B cell (primary cell): ENCODE data around the gene MYG1. TPM values are rescaled to one million over a fixed set of nuclear protein-coding genes. Genes with fewer than 3 reads are reported as not detected.

ENCODE experiments used
- ATAC-seq: fragments of 200-7000 bp; cut with Tn5 transposase; one replicate; pipeline ENCODE4 v1.10.0; 2021; ENCODE audit warnings: low read depth, mild to moderate bottlenecking, moderate number of reproducible peaks, moderate library complexity
- CTCF ChIA-PET: fragments of 350-600 bp; sonication (Branson Sonifier 250); formaldehyde crosslinking; loops from one replicate; lab custom pipeline; 2021; ENCODE audit warnings: antibody characterized with exemption, inconsistent platforms; lab: Charles Lee
- POLR2A ChIA-PET: fragments of 350-600 bp; sonication (Branson Sonifier 250); formaldehyde crosslinking; loops from one replicate; lab custom pipeline; 2021; ENCODE audit warnings: antibody characterized with exemption; lab: Charles Lee
- DNase-seq: peaks from one replicate; pipeline ENCODE4 v3.0.0; 2013
- H2AFZ ChIP-seq: 2 replicates; pipeline ENCODE4 v1.6.1; 2012; ENCODE audit warnings: mild to moderate bottlenecking, low read depth, low read length; ENCODE audit not compliant: insufficient read depth, poor library complexity, severe bottlenecking
- H3K27ac ChIP-seq, 2 donors: 1 replicate in 1 of 2; 2 replicates in 1 of 2; pipeline ENCODE4 v1.5.1; 2012 to 2013; ENCODE audit warnings: low read length in 2 of 2, mild to moderate bottlenecking in 2 of 2, moderate library complexity in 1 of 2
- H3K27me3 ChIP-seq, 4 experiments: fragments of 200-600 bp in 1 of 4; sonication (generic) in 1 of 4; replicated peaks in 1 of 4; 1 replicate in 2 of 4; 2 replicates in 2 of 4; pipeline versions ENCODE4 v1.6.1 to v1.7.0; 2013 to 2016; ENCODE audit warnings: low read length in 3 of 4, mild to moderate bottlenecking in 2 of 4, mixed read lengths in 1 of 4, moderate library complexity in 1 of 4; ENCODE audit not compliant: insufficient read depth in 4 of 4, control insufficient read depth in 3 of 4; ENCODE audit errors: control extremely low read depth in 1 of 4
- H3K36me3 ChIP-seq, 2 experiments: replicated peaks in 1 of 2; 1 replicate in 1 of 2; 2 replicates in 1 of 2; pipeline versions ENCODE4 v1.6.1 to v1.7.1; 2013; ENCODE audit warnings: low read length in 1 of 2; ENCODE audit not compliant: insufficient read depth in 2 of 2, control insufficient read depth in 1 of 2; ENCODE audit errors: control extremely low read depth in 1 of 2, extremely low read depth in 1 of 2
- H3K4me1 ChIP-seq, 2 donors: fragments of 200-600 bp in 1 of 2; sonication (generic) in 1 of 2; 1 replicate in 1 of 2; 2 replicates in 1 of 2; pipeline versions ENCODE4 v1.5.1 to v1.6.1; 2013 to 2017; ENCODE audit warnings: low read length in 2 of 2; ENCODE audit not compliant: control insufficient read depth in 2 of 2, insufficient read depth in 2 of 2
- H3K4me2 ChIP-seq: replicated peaks from 2 replicates; pipeline ENCODE3; 2012; ENCODE audit warnings: mild to moderate bottlenecking, low read depth, low read length; ENCODE audit not compliant: poor library complexity, severe bottlenecking
- H3K4me3 ChIP-seq, 5 experiments: fragments of 200-600 bp in 1 of 5; sonication (generic) in 1 of 5; 1 replicate in 3 of 5; 2 replicates in 2 of 5; pipeline versions ENCODE4 v1.5.1 to v1.7.0; 2011 to 2016; ENCODE audit warnings: low read length in 4 of 5, mild to moderate bottlenecking in 4 of 5, low read depth in 2 of 5, control low read depth in 1 of 5, moderate library complexity in 1 of 5; ENCODE audit not compliant: insufficient read depth in 1 of 5; ENCODE audit errors: control extremely low read depth in 1 of 5, extremely low read depth in 1 of 5
- H3K79me2 ChIP-seq: fragments of 200-600 bp; sonication (generic); one replicate; pipeline ENCODE4 v1.6.0; 2016; ENCODE audit warnings: low read length; ENCODE audit not compliant: control insufficient read depth, insufficient read depth
- H3K9ac ChIP-seq: fragments of 200-600 bp; sonication (generic); 2 replicates; pipeline ENCODE4 v1.6.1; 2017; ENCODE audit warnings: mild to moderate bottlenecking, low read length, moderate library complexity
- H3K9me3 ChIP-seq, 3 donors: one replicate each; pipeline versions ENCODE4 v1.6.1 to v1.7.1; 2013; ENCODE audit warnings: low read length in 2 of 3; ENCODE audit not compliant: control insufficient read depth in 2 of 3, insufficient read depth in 1 of 3; ENCODE audit errors: control extremely low read depth in 1 of 3
- H4K20me1 ChIP-seq: 2 replicates; pipeline ENCODE4 v1.6.0; 2012; ENCODE audit warnings: mild to moderate bottlenecking, low read length; ENCODE audit not compliant: insufficient read depth, control insufficient read depth, poor library complexity, severe bottlenecking
- H3K27ac Mint-ChIP-seq: one replicate; pipeline ENCODE4 v1.8.0; 2021; ENCODE audit warnings: mixed read lengths
- H3K27me3 Mint-ChIP-seq: one replicate; pipeline ENCODE4 v1.8.0; 2021; ENCODE audit warnings: mixed read lengths
- H3K4me1 Mint-ChIP-seq: one replicate; pipeline ENCODE4 v1.8.0; 2021; ENCODE audit warnings: mixed read lengths
- H3K4me3 Mint-ChIP-seq: one replicate; pipeline ENCODE4 v1.8.0; 2021; ENCODE audit warnings: mixed read lengths
- H3K9me3 Mint-ChIP-seq: one replicate; pipeline ENCODE4 v1.8.0; 2022; ENCODE audit warnings: mixed read lengths; ENCODE audit not compliant: insufficient read depth
- EZH2 ChIP-seq: IDR thresholded peaks from 2 replicates; pipeline ENCODE4 v1.6.1; 2012; ENCODE audit warnings: borderline replicate concordance, low read depth, mild to moderate bottlenecking, moderate library complexity, low read length; ENCODE audit not compliant: insufficient read depth, poor library complexity, severe bottlenecking
- WGBS: methylation state at CpG from one replicate; pipeline ENCODE4 v1.1.5; 2013; ENCODE audit warnings: missing lambda C conversion rate; ENCODE audit not compliant: insufficient coverage; 5-methylcytosine and 5-hydroxymethylcytosine counted together
- intact Hi-C: fragments of 100-400 bp; cut with micrococcal nuclease; formaldehyde crosslinking; loops from one replicate; pipeline ENCODE4 v1.10.0; 2022
- polyA plus RNA-seq: library from polyadenylated mRNA; depleted of rRNA; stranded (reverse); fragments of >200 nt; gene quantifications from 2 replicates; pipeline ENCODE4 v1.2.3, GENCODE V29; 2012
- total RNA-seq, 2 donors: library from RNA; stranded (reverse); fragments of 120-200 nt in 1 of 2; gene quantifications; 1 replicate in 1 of 2; 2 replicates in 1 of 2; pipeline versions ENCODE4 v1.2.3 to v1.2.4, GENCODE V29; 2013 to 2022
- TF ChIP-seq, protein P1 (sequence below): fragments of 200-600 bp; IDR thresholded peaks from one replicate; pipeline ENCODE4 v1.8.0; 2022; ENCODE audit warnings: antibody characterized with exemption, mild to moderate bottlenecking

MYG1 gene
- total and polyA plus RNA-seq, 2 donors (not counting 1 experiment from before 2014, with no cell fraction given), result 46.4 to 48.4 TPM

DNA sequence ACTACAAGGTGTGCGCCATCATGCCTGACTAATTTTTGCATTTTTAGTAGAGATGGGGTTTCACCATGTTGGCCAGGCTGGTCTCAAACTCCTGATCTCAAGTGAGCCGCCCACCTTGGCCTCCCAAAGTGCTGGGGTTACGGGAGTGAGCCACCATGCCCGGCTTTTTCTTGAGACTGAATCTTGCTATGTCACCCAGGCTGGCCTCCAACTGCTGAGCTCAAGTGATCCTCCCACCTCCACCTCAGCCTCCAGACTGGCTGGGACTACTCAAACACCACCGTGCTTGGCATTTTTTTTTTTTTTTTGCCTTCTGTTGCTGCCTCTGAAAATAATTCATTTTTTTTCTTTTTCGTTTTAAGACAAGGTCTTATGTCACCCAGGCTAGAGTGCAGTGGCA lies 39.6 kb upstream of the MYG1 start:
- peaks cover 34 to 47% of the 10 kb centered on the region in 2 donors for H3K4me1 ChIP-seq
- POLR2A ChIA-PET, result interaction anchor here (0.6 to 0.7 kb wide), 2 partner anchors 17 to 176 kb away, joined by 4 to 7 read pairs; no protein-coding TSS in a partner anchor

DNA sequence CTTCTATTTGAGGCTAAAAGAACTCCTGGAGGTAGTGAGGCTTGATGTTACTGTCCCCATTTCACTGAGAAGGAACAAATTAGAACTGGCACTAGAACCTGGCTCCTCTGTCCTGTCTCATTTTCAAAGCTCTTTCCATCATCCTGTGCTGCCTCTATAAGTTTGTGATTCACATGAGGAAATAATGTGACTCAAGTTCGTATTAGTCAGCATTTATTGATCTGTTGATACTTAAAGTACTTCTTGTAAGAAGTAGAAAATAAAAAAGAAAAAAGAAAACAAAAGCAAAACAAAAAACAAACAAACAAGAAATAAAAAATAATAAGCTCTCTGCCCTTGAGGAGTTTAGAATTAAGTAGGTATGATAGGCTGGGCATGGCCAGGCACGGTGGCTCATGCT lies 33.7 kb upstream of the MYG1 start:
- Mint-ChIP-seq H3K27me3 (no peaks in the 10 kb centered on the region), H3K27ac (peak overlapping the region; percentile 46), H3K4me1 (peaks cover 21% of the 10 kb centered on the region), H3K9me3 (no peaks in the 10 kb centered on the region), H3K4me3 (no peak overlapping the region)
- Histone ChIP-seq H3K4me3 (no peak overlapping the region), H4K20me1 (no peaks in the 10 kb centered on the region), H3K36me3 (no peaks in the 10 kb centered on the region), H3K27ac (no peak overlapping the region), H3K9me3 (no peaks in the 10 kb centered on the region), H2AFZ (no peak overlapping the region), H3K4me1 (peaks cover 13 to 20% of the 10 kb centered on the region in 2 donors), H3K79me2 (peaks cover 25% of the 10 kb centered on the region), H3K4me2 (no peak overlapping the region), H3K27me3 (no peaks in the 10 kb centered on the region), H3K9ac (no peak overlapping the region)
- ChIA-PET POLR2A (interaction anchor here (0.6 to 3.6 kb wide), 4 partner anchors 23 to 241 kb away, joined by 3 to 29 read pairs (median 6); no protein-coding TSS in a partner anchor), CTCF (interaction anchor here (1.3 to 14.1 kb wide), 8 partner anchors 12 to 105 kb away, joined by 3 to 272 read pairs (median 28); a partner anchor contains a TSS)
- no peak for TF ChIP-seq EZH2
- TF ChIP-seq, protein P1, sequence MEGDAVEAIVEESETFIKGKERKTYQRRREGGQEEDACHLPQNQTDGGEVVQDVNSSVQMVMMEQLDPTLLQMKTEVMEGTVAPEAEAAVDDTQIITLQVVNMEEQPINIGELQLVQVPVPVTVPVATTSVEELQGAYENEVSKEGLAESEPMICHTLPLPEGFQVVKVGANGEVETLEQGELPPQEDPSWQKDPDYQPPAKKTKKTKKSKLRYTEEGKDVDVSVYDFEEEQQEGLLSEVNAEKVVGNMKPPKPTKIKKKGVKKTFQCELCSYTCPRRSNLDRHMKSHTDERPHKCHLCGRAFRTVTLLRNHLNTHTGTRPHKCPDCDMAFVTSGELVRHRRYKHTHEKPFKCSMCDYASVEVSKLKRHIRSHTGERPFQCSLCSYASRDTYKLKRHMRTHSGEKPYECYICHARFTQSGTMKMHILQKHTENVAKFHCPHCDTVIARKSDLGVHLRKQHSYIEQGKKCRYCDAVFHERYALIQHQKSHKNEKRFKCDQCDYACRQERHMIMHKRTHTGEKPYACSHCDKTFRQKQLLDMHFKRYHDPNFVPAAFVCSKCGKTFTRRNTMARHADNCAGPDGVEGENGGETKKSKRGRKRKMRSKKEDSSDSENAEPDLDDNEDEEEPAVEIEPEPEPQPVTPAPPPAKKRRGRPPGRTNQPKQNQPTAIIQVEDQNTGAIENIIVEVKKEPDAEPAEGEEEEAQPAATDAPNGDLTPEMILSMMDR, result no peak
- WGBS, result no CpG with 5 or more reads among the region's 2 CpGs
- no peak for DNase-seq
- no peak for ATAC-seq
- intact Hi-C loops, result no loop called here

More for the DNA sequence above, 39.6 kb upstream of the MYG1 start:
- Histone ChIP-seq H3K9ac (no peak overlapping the region), H4K20me1 (no peaks in the 10 kb centered on the region), H2AFZ (no peak overlapping the region), H3K9me3 (no peaks in the 10 kb centered on the region), H3K4me2 (no peak overlapping the region), H3K27ac (no peak overlapping the region), H3K79me2 (peaks cover 22% of the 10 kb centered on the region), H3K27me3 (no peaks in the 10 kb centered on the region), H3K36me3 (peaks cover 0 to 5% of the 10 kb centered on the region in 2 experiments), H3K4me3 (no peak overlapping the region)
- CTCF ChIA-PET, result interaction anchor here (1.1 to 14.1 kb wide), 3 partner anchors 23 to 46 kb away, joined by 5 to 272 read pairs (median 5); no protein-coding TSS in a partner anchor
- ATAC-seq (no peak), DNase-seq (no peak)
- H3K27ac Mint-ChIP-seq, result no peak overlapping the region
- H3K4me3 Mint-ChIP-seq, result no peak overlapping the region
- intact Hi-C loops, result no loop called here
- H3K27me3 Mint-ChIP-seq, result no peaks in the 10 kb centered on the region
- no peaks in the 10 kb centered on the region for H3K9me3 Mint-ChIP-seq
- TF ChIP-seq EZH2, result no peak
- TF ChIP-seq, protein P1, result no peak
- 85% methylated on average over 4 of the region's 6 CpGs for WGBS
- peaks cover 35% of the 10 kb centered on the region for H3K4me1 Mint-ChIP-seq
